HG03342 (cell line): ENCODE results near the gene DEFB125.

ENCODE experiments used
- ATAC-seq: cut with Tn5 transposase; IDR thresholded peaks from one replicate; pipeline ENCODE4 v1.9.1; 2021; ENCODE audit warnings: mild to moderate bottlenecking, moderate library complexity; ENCODE audit not compliant: unreplicated experiment

The DEFB125 gene

GRCh38 chr20:145877-146276, 58.4 kb downstream of the DEFB125 start:
- no peak for ATAC-seq
